ENCODE measurements around the gene ST6GAL1.
"Not testable (repeated sequence)": the region's sequence is repeated elsewhere in the genome, so short reads cannot be mapped to it uniquely, and the experiment has no call there.

Gene ST6GAL1

GRCh38 chr3:186997061-186997460, 66.7 kb downstream of the ST6GAL1 start:
- Histone ChIP-seq H3K27ac (ENCODE audit: low read depth, low read length) (no peak overlapping the region), H3K9me3 (ENCODE audit: control insufficient read depth, insufficient read depth, low read depth, low read length) (no peaks in the 10 kb centered on the region), H3K9ac (ENCODE audit: low read length) (no peak overlapping the region), H3K27me3 (ENCODE audit: control insufficient read depth, insufficient read depth, low read length) (no peaks in the 10 kb centered on the region), H3K4me1 (ENCODE audit: control insufficient read depth, insufficient read depth, low read length) (peaks cover 31% of the 10 kb centered on the region), H3K4me3 (ENCODE audit: low read depth, low read length) (no peak overlapping the region), H3K36me3 (ENCODE audit: control insufficient read depth, insufficient read depth, low read length) (0 out of 2 replicates have a peak, but pooled peaks cover 6% of the 10 kb centered on the region)

- no peak overlapping the region for H3K27ac ChIP-seq (ENCODE audit: low read depth, low read length)
- no peaks in the 10 kb centered on the region for H3K9me3 ChIP-seq (ENCODE audit: control insufficient read depth, insufficient read depth, low read depth, low read length)
- peaks cover 10% of the 10 kb centered on the region; the same call in 1 of the 2 replicates for H3K36me3 ChIP-seq (ENCODE audit: control insufficient read depth, insufficient read depth, low read length)
- H3K9ac ChIP-seq (ENCODE audit: low read length): no peak overlapping the region
- no peak overlapping the region for H3K4me3 ChIP-seq (ENCODE audit: low read depth, low read length)
- H3K4me1 ChIP-seq (ENCODE audit: control insufficient read depth, insufficient read depth, low read length): peaks cover 31% of the 10 kb centered on the region
- H3K27me3 ChIP-seq (ENCODE audit: control insufficient read depth, insufficient read depth, low read length): no peaks in the 10 kb centered on the region
These were observed 67.2 kb downstream of the ST6GAL1 start for GRCh38 chr3:186997473-186997939.

- peak overlapping the region; percentile 62 for H3K9ac ChIP-seq (ENCODE audit: low read length)
These were observed 68.6 kb downstream of the ST6GAL1 start for GRCh38 chr3:186998937-186999368.

GRCh38 chr3:187000711-187001151, 70.4 kb downstream of the ST6GAL1 start:
- Histone ChIP-seq H3K27ac (ENCODE audit: low read depth, low read length) (no peak overlapping the region), H3K9me3 (ENCODE audit: control insufficient read depth, insufficient read depth, low read depth, low read length) (no peaks in the 10 kb centered on the region), H3K4me1 (ENCODE audit: control insufficient read depth, insufficient read depth, low read length) (peaks cover 20% of the 10 kb centered on the region), H3K4me3 (ENCODE audit: low read depth, low read length) (no peak overlapping the region), H3K27me3 (ENCODE audit: control insufficient read depth, insufficient read depth, low read length) (no peaks in the 10 kb centered on the region), H3K36me3 (ENCODE audit: control insufficient read depth, insufficient read depth, low read length) (peaks cover 12% of the 10 kb centered on the region), H3K9ac (ENCODE audit: low read length) (no peak overlapping the region)

More at GRCh38 chr3:186998937-186999368, 68.6 kb downstream of the ST6GAL1 start:
- Histone ChIP-seq H3K27ac (ENCODE audit: low read depth, low read length) (peak overlapping the region; percentile 65), H3K4me1 (ENCODE audit: control insufficient read depth, insufficient read depth, low read length) (peaks cover 24% of the 10 kb centered on the region), H3K4me3 (ENCODE audit: low read depth, low read length) (peak overlapping the region; percentile 38; the same call in 1 of the 2 replicates), H3K27me3 (ENCODE audit: control insufficient read depth, insufficient read depth, low read length) (no peaks in the 10 kb centered on the region), H3K9me3 (ENCODE audit: control insufficient read depth, insufficient read depth, low read depth, low read length) (no peaks in the 10 kb centered on the region), H3K36me3 (ENCODE audit: control insufficient read depth, insufficient read depth, low read length) (peaks cover 11% of the 10 kb centered on the region; the same call in 1 of the 2 replicates)

GRCh38 chr3:187002915-187003314, 72.6 kb downstream of the ST6GAL1 start:
- H3K9ac ChIP-seq (ENCODE audit: low read length): no peak overlapping the region
- no peak overlapping the region for H3K4me3 ChIP-seq (ENCODE audit: low read depth, low read length)
- no peaks in the 10 kb centered on the region for H3K9me3 ChIP-seq (ENCODE audit: control insufficient read depth, insufficient read depth, low read depth, low read length)
- peaks cover 27% of the 10 kb centered on the region for H3K36me3 ChIP-seq (ENCODE audit: control insufficient read depth, insufficient read depth, low read length)
- peaks cover 14% of the 10 kb centered on the region for H3K4me1 ChIP-seq (ENCODE audit: control insufficient read depth, insufficient read depth, low read length)
- no peak overlapping the region for H3K27ac ChIP-seq (ENCODE audit: low read depth, low read length)
- no peaks in the 10 kb centered on the region for H3K27me3 ChIP-seq (ENCODE audit: control insufficient read depth, insufficient read depth, low read length)

GRCh38 chr3:187005827-187006481, 75.6 kb downstream of the ST6GAL1 start:
- H3K27ac ChIP-seq (ENCODE audit: low read depth, low read length): no peak overlapping the region
- H3K4me3 ChIP-seq (ENCODE audit: low read depth, low read length): no peak overlapping the region
- no peaks in the 10 kb centered on the region for H3K4me1 ChIP-seq (ENCODE audit: control insufficient read depth, insufficient read depth, low read length)
- no peak overlapping the region for H3K9ac ChIP-seq (ENCODE audit: low read length)
- peaks cover 25% of the 10 kb centered on the region for H3K36me3 ChIP-seq (ENCODE audit: control insufficient read depth, insufficient read depth, low read length)
- H3K9me3 ChIP-seq (ENCODE audit: control insufficient read depth, insufficient read depth, low read depth, low read length): no peaks in the 10 kb centered on the region
- no peaks in the 10 kb centered on the region for H3K27me3 ChIP-seq (ENCODE audit: control insufficient read depth, insufficient read depth, low read length)

GRCh38 chr3:187006864-187007630, 76.7 kb downstream of the ST6GAL1 start:
- Histone ChIP-seq H3K9me3 (ENCODE audit: control insufficient read depth, insufficient read depth, low read depth, low read length) (no peaks in the 10 kb centered on the region), H3K36me3 (ENCODE audit: control insufficient read depth, insufficient read depth, low read length) (peaks cover 21% of the 10 kb centered on the region), H3K9ac (ENCODE audit: low read length) (no peak overlapping the region)

GRCh38 chr3:187010382-187010781, 80.1 kb downstream of the ST6GAL1 start:
- not testable (repeated sequence) for H3K4me1 ChIP-seq (ENCODE audit: control insufficient read depth, insufficient read depth, low read length)

More at GRCh38 chr3:187006864-187007630, 76.7 kb downstream of the ST6GAL1 start:
- H3K4me3 ChIP-seq (ENCODE audit: low read depth, low read length): no peak overlapping the region
- no peaks in the 10 kb centered on the region for H3K4me1 ChIP-seq (ENCODE audit: control insufficient read depth, insufficient read depth, low read length)
- H3K27ac ChIP-seq (ENCODE audit: low read depth, low read length): no peak overlapping the region
- H3K27me3 ChIP-seq (ENCODE audit: control insufficient read depth, insufficient read depth, low read length): no peaks in the 10 kb centered on the region

GRCh38 chr3:187011915-187012314, 81.6 kb downstream of the ST6GAL1 start:
- H3K4me3 ChIP-seq (ENCODE audit: low read depth, low read length): no peak overlapping the region

More at GRCh38 chr3:187010382-187010781, 80.1 kb downstream of the ST6GAL1 start:
- H3K27ac ChIP-seq (ENCODE audit: low read depth, low read length); H3K9me3 ChIP-seq (ENCODE audit: control insufficient read depth, insufficient read depth, low read depth, low read length); H3K27me3 ChIP-seq (ENCODE audit: control insufficient read depth, insufficient read depth, low read length); H3K9ac ChIP-seq (ENCODE audit: low read length); H3K4me3 ChIP-seq (ENCODE audit: low read depth, low read length): not testable (repeated sequence)
- H3K36me3 ChIP-seq (ENCODE audit: control insufficient read depth, insufficient read depth, low read length): peaks cover 23% of the 10 kb centered on the region

GRCh38 chr3:187012609-187013051, 82.3 kb downstream of the ST6GAL1 start:
- Histone ChIP-seq H3K27ac (ENCODE audit: low read depth, low read length) (no peak overlapping the region), H3K4me3 (ENCODE audit: low read depth, low read length) (no peak overlapping the region), H3K9me3 (ENCODE audit: control insufficient read depth, insufficient read depth, low read depth, low read length) (no peaks in the 10 kb centered on the region), H3K9ac (ENCODE audit: low read length) (no peak overlapping the region), H3K27me3 (ENCODE audit: control insufficient read depth, insufficient read depth, low read length) (no peaks in the 10 kb centered on the region), H3K4me1 (ENCODE audit: control insufficient read depth, insufficient read depth, low read length) (peaks cover 8% of the 10 kb centered on the region; the same call in 1 of the 2 replicates), H3K36me3 (ENCODE audit: control insufficient read depth, insufficient read depth, low read length) (peaks cover 18% of the 10 kb centered on the region; the same call in 1 of the 2 replicates)

More at GRCh38 chr3:187011915-187012314, 81.6 kb downstream of the ST6GAL1 start:
- H3K9ac ChIP-seq (ENCODE audit: low read length): no peak overlapping the region
- no peaks in the 10 kb centered on the region for H3K9me3 ChIP-seq (ENCODE audit: control insufficient read depth, insufficient read depth, low read depth, low read length)
- H3K27me3 ChIP-seq (ENCODE audit: control insufficient read depth, insufficient read depth, low read length): no peaks in the 10 kb centered on the region
- H3K36me3 ChIP-seq (ENCODE audit: control insufficient read depth, insufficient read depth, low read length): peaks cover 20% of the 10 kb centered on the region
- no peak overlapping the region for H3K27ac ChIP-seq (ENCODE audit: low read depth, low read length)
- H3K4me1 ChIP-seq (ENCODE audit: control insufficient read depth, insufficient read depth, low read length): peaks cover 6% of the 10 kb centered on the region; the same call in 1 of the 2 replicates

Measured in HUES6 (cell line).